Measurements from ENCODE around the gene IDNK.

DNA sequence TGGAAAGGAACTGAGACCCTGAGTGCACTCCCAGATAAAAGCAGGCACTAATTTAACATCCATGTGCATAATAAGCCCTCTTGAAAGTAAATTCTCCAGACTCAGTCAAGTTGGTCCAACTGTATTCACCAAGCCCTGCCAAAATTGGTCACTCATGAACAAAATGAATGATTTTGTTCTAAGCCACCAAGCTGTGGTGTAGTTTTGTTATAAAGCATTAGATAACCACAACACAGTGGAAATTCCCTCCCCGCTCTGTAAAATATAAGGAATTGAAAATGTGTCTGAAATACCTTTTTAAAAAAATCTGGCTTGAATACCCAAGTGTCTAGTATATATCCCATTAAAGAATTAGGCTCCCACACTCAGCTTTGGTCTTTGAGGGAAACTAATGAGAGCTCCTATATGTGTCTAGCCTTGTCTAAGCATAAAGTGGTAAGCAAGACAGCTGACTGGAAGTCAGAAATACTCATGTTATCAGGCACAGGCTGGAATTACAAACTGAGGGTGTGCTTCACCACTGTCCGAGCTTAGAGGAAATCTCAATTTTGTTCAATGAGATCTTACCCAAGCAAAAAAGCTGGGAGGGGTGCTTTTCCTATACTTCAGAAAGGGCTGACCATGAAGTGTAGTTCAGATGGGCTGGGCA, 33.2 kb downstream of the IDNK start:
- TF ChIP-seq FOXA1 (IDR thresholded peaks at IDR 0.05) (no peak), HDGF (IDR thresholded peaks at IDR 0.05; ENCODE audit: borderline replicate concordance) (no peak), LEF1 (IDR thresholded peaks at IDR 0.05; ENCODE audit: borderline replicate concordance) (no peak), FOXM1 (IDR thresholded peaks at IDR 0.05; ENCODE audit: borderline replicate concordance) (no peak), BHLHE40 (IDR thresholded peaks at IDR 0.05; ENCODE audit: borderline replicate concordance) (no peak), ZNF384 (IDR thresholded peaks at IDR 0.05) (no peak), ARNT (IDR thresholded peaks at IDR 0.05) (no peak), NFRKB (IDR thresholded peaks at IDR 0.05) (no peak), SP1 (IDR thresholded peaks at IDR 0.05) (no peak), FOXK2 (IDR thresholded peaks at IDR 0.05) (no peak)
